AG10803 (cell line): ENCODE data around the gene PLPPR2.
"Not testable (repeated sequence)": the region's sequence is repeated elsewhere in the genome, so short reads cannot be mapped to it uniquely, and the experiment has no call there.

Experiments used
- DNase-seq: peaks from one replicate; pipeline ENCODE4 v3.0.0; 2010; ENCODE audit warnings: low read depth
- H3K4me3 ChIP-seq: 2 replicates; pipeline ENCODE4 v1.5.1; 2011; ENCODE audit warnings: mild to moderate bottlenecking, low read length, control low read depth
- TF ChIP-seq, protein P1 (sequence below): conservative IDR thresholded peaks from 2 replicates; pipeline ENCODE4 v1.5.1; 2011; ENCODE audit warnings: mild to moderate bottlenecking, low read length, control low read depth, inconsistent platforms

Gene PLPPR2

GRCh38 chr19:11355160-11356073 lies at the start of gene PLPPR2:
Gene PLPPR2 (plus strand): TSS chr19:11355432. CDS start chr19:11357674, 2,242 bp downstream.
- H3K4me3 ChIP-seq: peak within 1 kb of the TSS; percentile 91
- TF ChIP-seq, protein P1, sequence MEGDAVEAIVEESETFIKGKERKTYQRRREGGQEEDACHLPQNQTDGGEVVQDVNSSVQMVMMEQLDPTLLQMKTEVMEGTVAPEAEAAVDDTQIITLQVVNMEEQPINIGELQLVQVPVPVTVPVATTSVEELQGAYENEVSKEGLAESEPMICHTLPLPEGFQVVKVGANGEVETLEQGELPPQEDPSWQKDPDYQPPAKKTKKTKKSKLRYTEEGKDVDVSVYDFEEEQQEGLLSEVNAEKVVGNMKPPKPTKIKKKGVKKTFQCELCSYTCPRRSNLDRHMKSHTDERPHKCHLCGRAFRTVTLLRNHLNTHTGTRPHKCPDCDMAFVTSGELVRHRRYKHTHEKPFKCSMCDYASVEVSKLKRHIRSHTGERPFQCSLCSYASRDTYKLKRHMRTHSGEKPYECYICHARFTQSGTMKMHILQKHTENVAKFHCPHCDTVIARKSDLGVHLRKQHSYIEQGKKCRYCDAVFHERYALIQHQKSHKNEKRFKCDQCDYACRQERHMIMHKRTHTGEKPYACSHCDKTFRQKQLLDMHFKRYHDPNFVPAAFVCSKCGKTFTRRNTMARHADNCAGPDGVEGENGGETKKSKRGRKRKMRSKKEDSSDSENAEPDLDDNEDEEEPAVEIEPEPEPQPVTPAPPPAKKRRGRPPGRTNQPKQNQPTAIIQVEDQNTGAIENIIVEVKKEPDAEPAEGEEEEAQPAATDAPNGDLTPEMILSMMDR: no peak
- peak; percentile 85 for DNase-seq

GRCh38 chr19:11306337-11306736 lies 48.9 kb upstream of the PLPPR2 start:
- no peak for DNase-seq
- no peak overlapping the region for H3K4me3 ChIP-seq
- TF ChIP-seq, protein P1: no peak

GRCh38 chr19:11320278-11320995 lies 34.8 kb upstream of the PLPPR2 start:
- H3K4me3 ChIP-seq, DNase-seq: not testable (repeated sequence)

DNA sequence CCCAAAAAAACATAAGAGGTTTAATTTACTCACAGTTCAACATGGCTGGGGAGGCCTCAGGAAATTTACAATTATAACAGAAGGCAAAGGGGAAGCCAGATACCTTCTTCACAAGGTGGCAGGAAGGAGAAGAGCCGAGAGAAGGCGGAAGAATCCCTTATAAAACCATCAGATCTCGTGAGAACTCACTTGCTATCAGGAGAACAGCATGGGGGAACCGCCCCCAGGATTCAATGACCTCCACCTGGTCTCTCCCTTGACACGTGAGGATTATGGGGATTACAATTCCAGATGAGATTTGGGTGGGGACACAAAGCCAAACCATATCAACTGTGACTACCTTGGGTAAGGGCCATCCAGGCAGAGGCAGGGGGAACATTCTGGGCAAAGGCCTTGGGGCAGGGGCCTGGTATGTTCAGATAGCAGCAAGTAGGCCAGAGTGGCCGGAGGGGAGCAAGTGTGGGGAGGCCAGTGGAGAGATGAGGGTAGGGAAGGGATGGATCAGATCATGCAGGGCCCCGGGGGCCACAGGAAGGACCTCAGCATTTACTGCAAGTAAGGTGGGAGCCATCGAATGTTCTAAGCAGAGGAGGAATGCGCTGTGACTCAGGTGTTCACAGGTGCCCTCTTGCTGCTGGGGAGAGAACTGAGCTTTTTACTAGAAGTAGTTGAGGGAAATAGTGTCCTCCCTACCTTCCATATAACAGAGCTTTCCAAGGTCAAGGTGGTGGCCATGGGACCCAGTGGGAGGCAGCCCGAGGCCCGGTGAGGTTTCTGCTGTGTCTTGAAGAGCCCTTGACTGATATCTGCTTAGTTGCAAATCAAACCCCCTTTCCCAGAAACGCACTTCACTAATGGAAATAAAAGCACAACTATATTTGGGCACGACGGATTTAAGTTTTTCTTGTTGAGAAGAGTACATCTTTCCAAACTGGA lies 33.8 kb upstream of the PLPPR2 start:
- DNase-seq: no peak
- TF ChIP-seq, protein P1: no peak
- no peak overlapping the region for H3K4me3 ChIP-seq

DNA sequence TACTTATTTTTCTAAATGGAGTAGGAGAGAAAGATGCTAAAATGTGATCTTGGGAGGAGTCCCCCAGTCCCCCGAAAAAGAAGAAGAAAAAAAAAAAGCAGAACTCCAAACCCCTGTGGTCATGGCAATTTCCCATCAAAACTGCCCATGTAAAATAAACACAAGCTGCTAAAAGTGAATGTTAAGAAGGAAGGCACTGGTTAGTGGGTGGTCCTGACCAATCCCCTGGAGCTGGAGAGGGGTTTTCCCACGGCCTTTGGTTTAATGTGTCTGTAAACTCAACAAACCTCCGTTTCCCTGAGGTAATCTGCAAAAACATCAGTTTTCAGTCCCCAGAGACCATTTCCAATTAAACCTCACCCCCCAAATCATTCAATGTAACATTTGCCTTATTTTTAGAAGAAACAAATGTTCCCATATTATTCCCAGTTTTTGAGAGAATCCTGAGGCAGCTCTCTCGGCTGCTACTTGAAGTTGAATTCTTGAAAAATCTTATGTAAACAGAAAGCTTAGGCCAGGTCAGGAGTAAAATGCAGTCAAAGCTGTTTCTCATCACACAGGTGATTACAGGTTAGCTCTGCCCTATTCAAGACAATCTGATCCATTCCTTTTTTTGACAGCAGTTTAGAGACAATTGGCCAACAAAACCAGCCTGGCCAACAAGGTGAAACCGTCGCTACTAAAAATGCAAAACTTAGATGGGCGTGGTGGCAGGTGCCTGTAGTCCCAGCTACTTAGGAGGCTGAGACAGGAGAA lies 32.8 kb upstream of the PLPPR2 start:
- no peak overlapping the region for H3K4me3 ChIP-seq
- TF ChIP-seq, protein P1: no peak
- DNase-seq: no peak

DNA sequence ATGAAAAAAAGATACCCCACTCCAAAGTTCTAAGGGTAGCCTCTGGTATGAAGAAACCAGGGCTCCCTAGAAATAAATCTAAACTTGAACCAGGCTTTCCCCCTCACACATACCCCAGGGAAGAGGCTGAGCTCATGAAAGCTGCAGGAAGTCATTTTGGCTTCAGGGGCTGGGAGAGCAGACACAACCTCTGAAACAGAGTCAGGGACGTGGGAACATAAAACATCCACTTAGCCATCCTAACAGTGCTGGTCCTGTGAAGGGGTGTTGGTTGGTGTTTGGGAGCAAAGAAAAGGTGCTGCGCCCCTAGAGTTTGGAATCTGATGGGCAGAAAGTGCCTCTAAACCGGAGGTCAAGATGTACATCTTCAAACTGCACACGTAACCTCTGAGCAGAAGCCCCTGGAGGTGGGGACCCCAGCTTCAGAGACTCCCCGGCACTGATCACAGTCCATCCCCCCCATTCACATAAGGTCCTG lies 31.6 kb upstream of the PLPPR2 start:
- DNase-seq: no peak
- TF ChIP-seq, protein P1: no peak
- peak overlapping the region; percentile 18 for H3K4me3 ChIP-seq
